Activated T-cell treated with anti-CD3 and anti-CD28 coated beads for 4 hours (primary cell): ENCODE data around the gene RPS19BP1.
A peak's percentile ranks its signal among the peaks of the same experiment; 100 is the strongest.
"Not testable (repeated sequence)": the region's sequence is repeated elsewhere in the genome, so short reads cannot be mapped to it uniquely, and the experiment has no call there.

Experiments used
- DNase-seq: peaks from one replicate; pipeline ENCODE4 v3.0.0-alpha.2; 2020

RPS19BP1 gene

GRCh38 chr22:39527481-39527961 is 5.0 kb downstream of the RPS19BP1 start:
- no peak for DNase-seq

- DNase-seq, result no peak
These were observed 5.8 kb downstream of the RPS19BP1 start for GRCh38 chr22:39526736-39527171.

GRCh38 chr22:39525658-39525975 is 6.9 kb downstream of the RPS19BP1 start:
- no peak for DNase-seq

GRCh38 chr22:39524753-39525657 is 7.5 kb downstream of the RPS19BP1 start:
- DNase-seq, result no peak

- DNase-seq, result no peak
These were observed 8.3 kb downstream of the RPS19BP1 start for GRCh38 chr22:39524089-39524752.

GRCh38 chr22:39522567-39523300 is 9.8 kb downstream of the RPS19BP1 start:
- no peak for DNase-seq

GRCh38 chr22:39522091-39522490 is 10.5 kb downstream of the RPS19BP1 start:
- not testable (repeated sequence) for DNase-seq

GRCh38 chr22:39521106-39521885 is 11.3 kb downstream of the RPS19BP1 start:
- not testable (repeated sequence) for DNase-seq

GRCh38 chr22:39520226-39521105 is 12.1 kb downstream of the RPS19BP1 start, which contains the start of gene ATF4:
Gene ATF4 (plus strand): TSS chr22:39520562. CDS start chr22:39521446, 884 bp downstream.
- peak; percentile 89 for DNase-seq

- DNase-seq, result peak; percentile 93
These were observed 12.8 kb downstream of the RPS19BP1 start for GRCh38 chr22:39519681-39520225.

GRCh38 chr22:39518996-39519680 is 13.4 kb downstream of the RPS19BP1 start:
- no peak for DNase-seq

GRCh38 chr22:39518144-39518786 is 14.3 kb downstream of the RPS19BP1 start:
- DNase-seq, result no peak

GRCh38 chr22:39517470-39517869 is 15.1 kb downstream of the RPS19BP1 start:
- no peak for DNase-seq

GRCh38 chr22:39515266-39516050 is 17.1 kb downstream of the RPS19BP1 start:
- no peak for DNase-seq

GRCh38 chr22:39514373-39514973 is 18.1 kb downstream of the RPS19BP1 start:
- peak; percentile 47 for DNase-seq

- no peak for DNase-seq
These were observed 18.8 kb downstream of the RPS19BP1 start for GRCh38 chr22:39513791-39514190.

- no peak for DNase-seq
These were observed 20.5 kb downstream of the RPS19BP1 start for GRCh38 chr22:39512026-39512425.

- no peak for DNase-seq
These were observed 21.3 kb downstream of the RPS19BP1 start for GRCh38 chr22:39511226-39511625.
